ENCODE data around the gene AMBP. TPM values are rescaled to one million over a fixed set of nuclear protein-coding genes. Genes with fewer than 3 reads are reported as not detected.

Gene AMBP
- total RNA-seq, 1 donor from 2014 or later: not detected

GRCh38 chr9:114031948-114032840 lies 45.9 kb downstream of the AMBP start:
- Mint-ChIP-seq H3K9me3 (no peaks in the 10 kb centered on the region), H3K36me3 (ENCODE audit: low read depth) (no peaks in the 10 kb centered on the region), H3K4me3 (no peak overlapping the region), H3K4me1 (ENCODE audit: low read depth) (no peaks in the 10 kb centered on the region), H3K27ac (no peak overlapping the region), H3K27me3 (ENCODE audit: insufficient read depth) (peaks cover 2% of the 10 kb centered on the region)
- intact Hi-C loops (cut with micrococcal nuclease): loop anchor here (5.0 kb wide), 1 partner anchor 225 kb away; no protein-coding TSS in a partner anchor
- no peak for DNase-seq (ENCODE audit: low spot score)

GRCh38 chr9:114031037-114031630 lies 47.0 kb downstream of the AMBP start:
- Mint-ChIP-seq H3K4me3 (no peak overlapping the region), H3K27me3 (ENCODE audit: insufficient read depth) (no peaks in the 10 kb centered on the region), H3K36me3 (ENCODE audit: low read depth) (no peaks in the 10 kb centered on the region), H3K9me3 (no peaks in the 10 kb centered on the region), H3K27ac (no peak overlapping the region), H3K4me1 (ENCODE audit: low read depth) (no peaks in the 10 kb centered on the region)
- intact Hi-C loops (cut with micrococcal nuclease): loop anchor here (5.0 kb wide), 1 partner anchor 224 kb away; no protein-coding TSS in a partner anchor
- no peak for DNase-seq (ENCODE audit: low spot score)

- Mint-ChIP-seq H3K27ac (no peak overlapping the region), H3K4me3 (no peak overlapping the region), H3K36me3 (ENCODE audit: low read depth) (no peaks in the 10 kb centered on the region), H3K9me3 (no peaks in the 10 kb centered on the region), H3K27me3 (ENCODE audit: insufficient read depth) (no peaks in the 10 kb centered on the region), H3K4me1 (ENCODE audit: low read depth) (no peaks in the 10 kb centered on the region)
- intact Hi-C loops (cut with micrococcal nuclease): loop anchor here (5.0 kb wide), 1 partner anchor 223 kb away; no protein-coding TSS in a partner anchor
- no peak for DNase-seq (ENCODE audit: low spot score)
These were observed 47.7 kb downstream of the AMBP start for GRCh38 chr9:114030364-114030763.

- no peaks in the 10 kb centered on the region for H3K36me3 Mint-ChIP-seq (ENCODE audit: low read depth)
- intact Hi-C loops (cut with micrococcal nuclease): loop anchor here (5.0 kb wide), 1 partner anchor 222 kb away; no protein-coding TSS in a partner anchor
- peaks cover 6% of the 10 kb centered on the region for H3K9me3 Mint-ChIP-seq
- no peak overlapping the region for H3K4me3 Mint-ChIP-seq
- H3K4me1 Mint-ChIP-seq (ENCODE audit: low read depth): no peaks in the 10 kb centered on the region
- no peak overlapping the region for H3K27ac Mint-ChIP-seq
- no peak for DNase-seq (ENCODE audit: low spot score)
- H3K27me3 Mint-ChIP-seq (ENCODE audit: insufficient read depth): peaks cover 2% of the 10 kb centered on the region
These were observed 48.6 kb downstream of the AMBP start for GRCh38 chr9:114029311-114030170.

- H3K9me3 Mint-ChIP-seq: peaks cover 14% of the 10 kb centered on the region
- no peak overlapping the region for H3K27ac Mint-ChIP-seq
- no peak overlapping the region for H3K4me3 Mint-ChIP-seq
- intact Hi-C loops (cut with micrococcal nuclease): no loop called here
- no peak for DNase-seq (ENCODE audit: low spot score)
- no peaks in the 10 kb centered on the region for H3K4me1 Mint-ChIP-seq (ENCODE audit: low read depth)
- peaks cover 2% of the 10 kb centered on the region for H3K27me3 Mint-ChIP-seq (ENCODE audit: insufficient read depth)
- H3K36me3 Mint-ChIP-seq (ENCODE audit: low read depth): no peaks in the 10 kb centered on the region
These were observed 49.5 kb downstream of the AMBP start for GRCh38 chr9:114028646-114029045.

GRCh38 chr9:114027863-114028465 lies 50.1 kb downstream of the AMBP start:
- DNase-seq (ENCODE audit: low spot score): no peak

GRCh38 chr9:114027159-114027862 lies 50.8 kb downstream of the AMBP start:
- no peak overlapping the region for H3K27ac Mint-ChIP-seq
- H3K36me3 Mint-ChIP-seq (ENCODE audit: low read depth): no peaks in the 10 kb centered on the region
- no peaks in the 10 kb centered on the region for H3K4me1 Mint-ChIP-seq (ENCODE audit: low read depth)
- DNase-seq (ENCODE audit: low spot score): no peak
- H3K27me3 Mint-ChIP-seq (ENCODE audit: insufficient read depth): peaks cover 2% of the 10 kb centered on the region
- H3K9me3 Mint-ChIP-seq: peaks cover 18% of the 10 kb centered on the region
- no peak overlapping the region for H3K4me3 Mint-ChIP-seq
- intact Hi-C loops (cut with micrococcal nuclease): no loop called here

More at GRCh38 chr9:114027863-114028465, 50.1 kb downstream of the AMBP start:
- Mint-ChIP-seq H3K36me3 (ENCODE audit: low read depth) (no peaks in the 10 kb centered on the region), H3K27me3 (ENCODE audit: insufficient read depth) (peaks cover 2% of the 10 kb centered on the region), H3K4me3 (no peak overlapping the region), H3K27ac (no peak overlapping the region), H3K4me1 (ENCODE audit: low read depth) (no peaks in the 10 kb centered on the region), H3K9me3 (peaks cover 14% of the 10 kb centered on the region)
- intact Hi-C loops (cut with micrococcal nuclease): no loop called here

- Mint-ChIP-seq H3K4me1 (ENCODE audit: low read depth) (no peaks in the 10 kb centered on the region), H3K4me3 (no peak overlapping the region), H3K9me3 (peaks cover 18% of the 10 kb centered on the region), H3K27ac (no peak overlapping the region), H3K36me3 (ENCODE audit: low read depth) (no peaks in the 10 kb centered on the region), H3K27me3 (ENCODE audit: insufficient read depth) (peaks cover 2% of the 10 kb centered on the region)
- no peak for DNase-seq (ENCODE audit: low spot score)
- intact Hi-C loops (cut with micrococcal nuclease): no loop called here
These were observed 51.8 kb downstream of the AMBP start for GRCh38 chr9:114026335-114026734.

GRCh38 chr9:114025760-114026159 lies 52.3 kb downstream of the AMBP start:
- Mint-ChIP-seq H3K27ac (no peak overlapping the region), H3K4me1 (ENCODE audit: low read depth) (no peaks in the 10 kb centered on the region), H3K27me3 (ENCODE audit: insufficient read depth) (peaks cover 2% of the 10 kb centered on the region), H3K36me3 (ENCODE audit: low read depth) (no peaks in the 10 kb centered on the region), H3K4me3 (no peak overlapping the region), H3K9me3 (peaks cover 18% of the 10 kb centered on the region)
- no peak for DNase-seq (ENCODE audit: low spot score)
- intact Hi-C loops (cut with micrococcal nuclease): no loop called here

GRCh38 chr9:114025196-114025753 lies 52.8 kb downstream of the AMBP start:
- Mint-ChIP-seq H3K27me3 (ENCODE audit: insufficient read depth) (peaks cover 2% of the 10 kb centered on the region), H3K4me1 (ENCODE audit: low read depth) (no peaks in the 10 kb centered on the region), H3K4me3 (no peak overlapping the region), H3K9me3 (peaks cover 18% of the 10 kb centered on the region), H3K27ac (no peak overlapping the region), H3K36me3 (ENCODE audit: low read depth) (no peaks in the 10 kb centered on the region)
- intact Hi-C loops (cut with micrococcal nuclease): no loop called here
- no peak for DNase-seq (ENCODE audit: low spot score)

GRCh38 chr9:114023961-114024360 lies 54.1 kb downstream of the AMBP start:
- Mint-ChIP-seq H3K27ac (no peak overlapping the region), H3K36me3 (ENCODE audit: low read depth) (no peaks in the 10 kb centered on the region), H3K27me3 (ENCODE audit: insufficient read depth) (peaks cover 2% of the 10 kb centered on the region), H3K4me1 (ENCODE audit: low read depth) (no peaks in the 10 kb centered on the region), H3K9me3 (peaks cover 18% of the 10 kb centered on the region), H3K4me3 (no peak overlapping the region)
- intact Hi-C loops (cut with micrococcal nuclease): no loop called here
- DNase-seq (ENCODE audit: low spot score): no peak

- Mint-ChIP-seq H3K4me1 (ENCODE audit: low read depth) (no peaks in the 10 kb centered on the region), H3K36me3 (ENCODE audit: low read depth) (no peaks in the 10 kb centered on the region), H3K27ac (no peak overlapping the region), H3K27me3 (ENCODE audit: insufficient read depth) (peaks cover 2% of the 10 kb centered on the region), H3K9me3 (peaks cover 18% of the 10 kb centered on the region), H3K4me3 (no peak overlapping the region)
- intact Hi-C loops (cut with micrococcal nuclease): no loop called here
- DNase-seq (ENCODE audit: low spot score): no peak
These were observed 56.5 kb downstream of the AMBP start for GRCh38 chr9:114021578-114021977.
